A204.1 (cell line): ENCODE results near the gene MMP1.
"Not testable (repeated sequence)": the region's sequence is repeated elsewhere in the genome, so short reads cannot be mapped to it uniquely, and the experiment has no call there.

ENCODE experiments used
- FAIRE-seq: peaks from 2 replicates; lab custom pipeline; 2012; peaks lifted over from hg19 to GRCh38; lab: Jason Lieb, UNC

Gene MMP1

GRCh38 chr11:102760344-102761035, 37.5 kb downstream of the MMP1 start:
- no peak for FAIRE-seq

GRCh38 chr11:102757823-102758549, 40.0 kb downstream of the MMP1 start:
- no peak for FAIRE-seq

GRCh38 chr11:102753267-102753666, 44.7 kb downstream of the MMP1 start:
- FAIRE-seq = no peak

GRCh38 chr11:102751673-102752072, 46.3 kb downstream of the MMP1 start:
- FAIRE-seq = no peak

- FAIRE-seq = no peak
Observed at GRCh38 chr11:102749101-102749722, 48.7 kb downstream of the MMP1 start.

- not testable (repeated sequence) for FAIRE-seq
Observed at GRCh38 chr11:102746746-102747578, 51.0 kb downstream of the MMP1 start.
